ENCODE results near the gene CORO1A.
A peak's percentile ranks its signal among the peaks of the same experiment; 100 is the strongest.
"Not testable (repeated sequence)": the region's sequence is repeated elsewhere in the genome, so short reads cannot be mapped to it uniquely, and the experiment has no call there.

CORO1A gene

GRCh38 chr16:30173054-30173453 lies 10.3 kb upstream of the CORO1A start:
- no peak for DNase-seq

- DNase-seq, result not testable (repeated sequence)
Measured at GRCh38 chr16:30176876-30177275, 6.5 kb upstream of the CORO1A start.

GRCh38 chr16:30179195-30179594 lies 4.2 kb upstream of the CORO1A start:
- no peak for DNase-seq

GRCh38 chr16:30179931-30180330 lies 3.5 kb upstream of the CORO1A start:
- DNase-seq, result no peak

GRCh38 chr16:30180741-30181140 lies 2.7 kb upstream of the CORO1A start:
- DNase-seq, result no peak

GRCh38 chr16:30184096-30184890 lies 891 bp downstream of the CORO1A start:
- peak; percentile 89 for DNase-seq

GRCh38 chr16:30184891-30185682 lies 1.7 kb downstream of the CORO1A start:
- DNase-seq, result peak; percentile 82

- peak; percentile 92 for DNase-seq
Measured at GRCh38 chr16:30185683-30186421, 2.5 kb downstream of the CORO1A start.

GRCh38 chr16:30186444-30186781 lies 3.0 kb downstream of the CORO1A start:
- peak; percentile 84 for DNase-seq

GRCh38 chr16:30186782-30187555 lies 3.6 kb downstream of the CORO1A start:
- DNase-seq, result peak; percentile 97

- DNase-seq, result no peak
Measured at GRCh38 chr16:30187556-30187865, 4.1 kb downstream of the CORO1A start.

GRCh38 chr16:30187971-30188561 lies 4.7 kb downstream of the CORO1A start:
- peak; percentile 67 for DNase-seq

GRCh38 chr16:30191158-30191557 lies 7.8 kb downstream of the CORO1A start:
- DNase-seq, result not testable (repeated sequence)

- DNase-seq, result not testable (repeated sequence)
Measured at GRCh38 chr16:30193098-30193497, 9.7 kb downstream of the CORO1A start.

GRCh38 chr16:30193615-30194014 lies 10.2 kb downstream of the CORO1A start, which contains the start of the genes BOLA2B and SLX1A:
Gene BOLA2B (minus strand): TSS chr16:30193666. CDS start chr16:30193595, 71 bp downstream.
Gene SLX1A (plus strand): TSS chr16:30193875. CDS start chr16:30194085, 210 bp downstream.
- DNase-seq, result not testable (repeated sequence)

GRCh38 chr16:30194172-30194925 lies 10.9 kb downstream of the CORO1A start:
- peak; percentile 69 for DNase-seq

GRCh38 chr16:30197001-30197400 lies 13.6 kb downstream of the CORO1A start:
- DNase-seq, result not testable (repeated sequence)

- not testable (repeated sequence) for DNase-seq
Measured at GRCh38 chr16:30199049-30199448, 15.6 kb downstream of the CORO1A start, which contains the start of gene SULT1A3. Gene SULT1A3 (plus strand): TSS chr16:30199255. CDS start chr16:30200729, 1,474 bp downstream.

- DNase-seq, result not testable (repeated sequence)
Measured at GRCh38 chr16:30199608-30200343, 16.4 kb downstream of the CORO1A start.

- DNase-seq, result peak; percentile 64
Measured at GRCh38 chr16:30205541-30206236, 22.3 kb downstream of the CORO1A start.

All from activated CD8-positive, alpha-beta memory T cell treated with anti-CD3 and anti-CD28 coated beads for 24 hours (primary cell).